ENCODE measurements around the gene TMEM132A.

Gene TMEM132A

GRCh38 chr11:60924110-60924905, at the start of gene TMEM132A:
Gene TMEM132A (plus strand): TSS chr11:60924460. CDS start chr11:60924634, 174 bp downstream.
- peak; percentile 76 to 87 (median 84) for DNase-seq

GRCh38 chr11:60875366-60876167, 48.7 kb upstream of the TMEM132A start:
- no peak for DNase-seq

- no peak for DNase-seq
Observed at GRCh38 chr11:60876168-60876485, 48.1 kb upstream of the TMEM132A start.

GRCh38 chr11:60878245-60879101, 45.8 kb upstream of the TMEM132A start:
- no peak for DNase-seq

GRCh38 chr11:60879104-60879503, 45.2 kb upstream of the TMEM132A start:
- DNase-seq: no peak

- no peak for DNase-seq
Observed at GRCh38 chr11:60879971-60880588, 44.2 kb upstream of the TMEM132A start.

GRCh38 chr11:60880643-60881282, 43.5 kb upstream of the TMEM132A start:
- peak; percentile 14 to 77 (median 66) for DNase-seq

GRCh38 chr11:60887556-60887955, 36.7 kb upstream of the TMEM132A start:
- DNase-seq: peak; percentile 61 to 87 (median 69)

GRCh38 chr11:60889869-60890311, 34.4 kb upstream of the TMEM132A start:
- no peak for DNase-seq

- no peak for DNase-seq
Observed at GRCh38 chr11:60890696-60891095, 33.6 kb upstream of the TMEM132A start.

- peak in 1 of 3 experiments; percentile 17 for DNase-seq
Observed at GRCh38 chr11:60891103-60891741, 33.0 kb upstream of the TMEM132A start.

GRCh38 chr11:60895687-60896086, 28.6 kb upstream of the TMEM132A start:
- no peak for DNase-seq

- DNase-seq: no peak
Observed at GRCh38 chr11:60897496-60897895, 26.8 kb upstream of the TMEM132A start.

GRCh38 chr11:60899046-60899936, 25.0 kb upstream of the TMEM132A start:
- peak; percentile 37 to 79 (median 37) for DNase-seq

- DNase-seq: no peak
Observed at GRCh38 chr11:60899977-60900376, 24.3 kb upstream of the TMEM132A start.

GRCh38 chr11:60900673-60901404, 23.4 kb upstream of the TMEM132A start:
- no peak for DNase-seq

- DNase-seq: no peak
Observed at GRCh38 chr11:60902625-60903024, 21.6 kb upstream of the TMEM132A start.

- DNase-seq: peak in 2 of 3 experiments; percentile 63 to 82
Observed at GRCh38 chr11:60905047-60905446, 19.2 kb upstream of the TMEM132A start.

- DNase-seq: peak in 2 of 3 experiments; percentile 66 to 74
Observed at GRCh38 chr11:60905551-60906113, 18.6 kb upstream of the TMEM132A start.

All from NCI-H1417 (cell line).